ENCODE data around the gene CCDC122. TPM values are rescaled to one million over a fixed set of nuclear protein-coding genes. Genes with fewer than 3 reads are reported as not detected.

CCDC122 gene
- total RNA-seq, 1 experiment from 2014 or later: 5.2 TPM

- no peaks in the 10 kb centered on the region for H3K4me1 ChIP-seq (ENCODE audit: control insufficient read depth, insufficient read depth, low read length)
- CTCF ChIA-PET: no interaction called here
- no peak overlapping the region for H3K4me3 ChIP-seq (ENCODE audit: low read depth in 2 of 2, low read length in 2 of 2)
- no peaks in the 10 kb centered on the region for H3K27me3 ChIP-seq (ENCODE audit: control insufficient read depth, insufficient read depth, low read length)
- ATAC-seq (no peak), DNase-seq (ENCODE audit: low read depth, low spot score) (no peak)
- in situ Hi-C loops (cut with HindIII; ENCODE audit: low pct_unique_long_range_greater_than_20kb, low sequenced_read_pairs) (no loop called here), intact Hi-C loops (cut with micrococcal nuclease; ENCODE audit: unreplicated experiment) (no loop called here)
- H3K36me3 ChIP-seq (ENCODE audit: control insufficient read depth, insufficient read depth, low read length): no peaks in the 10 kb centered on the region
- no TSS peak for BruUV-seq (replicated peaks)
- H3K9me3 ChIP-seq (ENCODE audit: control insufficient read depth, insufficient read depth, low read depth, low read length): no peaks in the 10 kb centered on the region
- TF ChIP-seq REST (IDR thresholded peaks at IDR 0.05; ENCODE audit: insufficient read depth in 1 of 2, low read depth in 2 of 2, low read length in 1 of 2): no peak
- no peak for TF ChIP-seq POLR2AphosphoS5 (IDR thresholded peaks at IDR 0.05; ENCODE audit: low read depth, low read length)
- no peak for TF ChIP-seq TCF7L2 (IDR thresholded peaks at IDR 0.05; ENCODE audit: low read depth, low read length)
- TF ChIP-seq SIN3A (IDR thresholded peaks at IDR 0.05; ENCODE audit: borderline replicate concordance, insufficient read depth, low read depth, low read length): no peak
- no peak for TF ChIP-seq CTCF (IDR thresholded peaks at IDR 0.05)
- no peak overlapping the region for H3K27ac ChIP-seq (ENCODE audit: low read length)
- POLR2A ChIA-PET: no interaction called here
These were observed 4.1 kb upstream of the CCDC122 start for GRCh38 chr13:43883631-43884030.

GRCh38 chr13:43881580-43881979 lies 2.0 kb upstream of the CCDC122 start:
- H3K9me3 ChIP-seq (ENCODE audit: control insufficient read depth, insufficient read depth, low read depth, low read length): no peaks in the 10 kb centered on the region
- no peak overlapping the region for H3K27ac ChIP-seq (ENCODE audit: low read length)
- BruUV-seq (replicated peaks): no TSS peak
- no peaks in the 10 kb centered on the region for H3K27me3 ChIP-seq (ENCODE audit: control insufficient read depth, insufficient read depth, low read length)
- no peak for ATAC-seq
- no peak for DNase-seq (ENCODE audit: low read depth, low spot score)
- H3K4me3 ChIP-seq (ENCODE audit: low read depth in 2 of 2, low read length in 2 of 2): no peak overlapping the region
- CTCF ChIA-PET: no interaction called here
- H3K36me3 ChIP-seq (ENCODE audit: control insufficient read depth, insufficient read depth, low read length): no peaks in the 10 kb centered on the region
- H3K4me1 ChIP-seq (ENCODE audit: control insufficient read depth, insufficient read depth, low read length): no peaks in the 10 kb centered on the region; the same call in 1 of the 2 replicates
- in situ Hi-C loops (cut with HindIII; ENCODE audit: low pct_unique_long_range_greater_than_20kb, low sequenced_read_pairs): no loop called here
- intact Hi-C loops (cut with micrococcal nuclease; ENCODE audit: unreplicated experiment): no loop called here
- TF ChIP-seq TCF7L2 (IDR thresholded peaks at IDR 0.05; ENCODE audit: low read depth, low read length): no peak
- POLR2A ChIA-PET: no interaction called here

GRCh38 chr13:43880926-43881325 lies 1.4 kb upstream of the CCDC122 start:
- ChIA-PET CTCF (no interaction called here), POLR2A (interaction anchor here (0.6 kb wide), 1 partner anchor 236 kb away, joined by 3 read pairs; no protein-coding TSS in a partner anchor)
- no peak overlapping the region for H3K27ac ChIP-seq (ENCODE audit: low read length)
- H3K27me3 ChIP-seq (ENCODE audit: control insufficient read depth, insufficient read depth, low read length): no peaks in the 10 kb centered on the region
- in situ Hi-C loops (cut with HindIII; ENCODE audit: low pct_unique_long_range_greater_than_20kb, low sequenced_read_pairs) (no loop called here), intact Hi-C loops (cut with micrococcal nuclease; ENCODE audit: unreplicated experiment) (no loop called here)
- H3K9me3 ChIP-seq (ENCODE audit: control insufficient read depth, insufficient read depth, low read depth, low read length): no peaks in the 10 kb centered on the region
- TSS peak; percentile 65 for BruUV-seq (replicated peaks)
- H3K36me3 ChIP-seq (ENCODE audit: control insufficient read depth, insufficient read depth, low read length): no peaks in the 10 kb centered on the region
- TF ChIP-seq TCF7L2 (IDR thresholded peaks at IDR 0.05; ENCODE audit: low read depth, low read length) (no peak), CTCF (IDR thresholded peaks at IDR 0.05) (no peak), REST (IDR thresholded peaks at IDR 0.05; ENCODE audit: insufficient read depth in 1 of 2, low read depth in 2 of 2, low read length in 1 of 2) (no peak), POLR2AphosphoS5 (IDR thresholded peaks at IDR 0.05; ENCODE audit: low read depth, low read length) (no peak), SIN3A (IDR thresholded peaks at IDR 0.05; ENCODE audit: borderline replicate concordance, insufficient read depth, low read depth, low read length) (no peak)
- no peaks in the 10 kb centered on the region; the same call in 1 of the 2 replicates for H3K4me1 ChIP-seq (ENCODE audit: control insufficient read depth, insufficient read depth, low read length)
- DNase-seq (ENCODE audit: low read depth, low spot score): no peak
- no peak overlapping the region for H3K4me3 ChIP-seq (ENCODE audit: low read depth in 2 of 2, low read length in 2 of 2)
- no peak for ATAC-seq
